ENCODE measurements around the gene NUCB2.

GRCh38 chr11:17250561-17251350 is 25.8 kb upstream of the NUCB2 start:
- TF ChIP-seq CTCF (optimal IDR thresholded peaks at IDR 0.05 in 1 of 3, IDR thresholded peaks at IDR 0.05 in 1 of 3, conservative IDR thresholded peaks at IDR 0.05 in 1 of 3; ENCODE audit: extremely low read depth in 1 of 3, insufficient read depth in 2 of 3, low read length in 3 of 3) = no peak
- TF ChIP-seq EZH2 (IDR thresholded peaks at IDR 0.05; ENCODE audit: low read length) = no peak
